Measurements from ENCODE around the gene ACACA. TPM values are rescaled to one million over a fixed set of nuclear protein-coding genes. Genes with fewer than 3 reads are reported as not detected.
"Not testable (repeated sequence)": the region's sequence is repeated elsewhere in the genome, so short reads cannot be mapped to it uniquely, and the experiment has no call there.

The ACACA gene
- total and polyA plus RNA-seq, 3 experiments from 2014 or later: 7.5 to 51.1 (median 41.3) TPM

GRCh38 chr17:37081287-37081686 is 325.3 kb downstream of the ACACA start:
- H3K36me3 ChIP-seq (ENCODE audit: insufficient read depth, low read length): no peaks in the 10 kb centered on the region
- peaks cover 2 to 13% (median 8%) of the 10 kb centered on the region in 3 donors for H3K36me3 Mint-ChIP-seq
- ChIA-PET CTCF (no interaction called here), POLR2A (no interaction called here)
- H3K27ac Mint-ChIP-seq: peak overlapping the region in 1 of 8 donors; percentile 58
- no peak overlapping the region for H3K27ac ChIP-seq (ENCODE audit: low read depth, low read length)
- no peaks in the 10 kb centered on the region for H3K9me3 ChIP-seq (ENCODE audit: low read length)
- H3K27me3 ChIP-seq (ENCODE audit: insufficient read depth, low read length, poor library complexity, severe bottlenecking): no peaks in the 10 kb centered on the region
- H3K4me3 Mint-ChIP-seq: no peak overlapping the region
- no peak for DNase-seq
- no peaks in the 10 kb centered on the region for H3K4me1 ChIP-seq (ENCODE audit: insufficient read depth, low read length)
- H3K4me1 Mint-ChIP-seq: peaks cover 0 to 7% (median 4%) of the 10 kb centered on the region in 3 donors
- H3K4me3 ChIP-seq (ENCODE audit: low read length): no peak overlapping the region
- H3K27me3 Mint-ChIP-seq: peaks cover 5 to 7% of the 10 kb centered on the region in 2 donors
- peaks cover 4 to 12% (median 10%) of the 10 kb centered on the region in 5 donors for H3K9me3 Mint-ChIP-seq

GRCh38 chr17:37079735-37080134 is 326.9 kb downstream of the ACACA start:
- H3K36me3 ChIP-seq (ENCODE audit: insufficient read depth, low read length): no peaks in the 10 kb centered on the region
- H3K4me3 ChIP-seq (ENCODE audit: low read length): no peak overlapping the region
- POLR2A ChIA-PET: interaction anchor here (0.6 to 1.5 kb wide), 2 partner anchors 9 to 362 kb away, joined by 3 to 5 read pairs; no protein-coding TSS in a partner anchor
- DNase-seq: no peak
- H3K27ac Mint-ChIP-seq: no peak overlapping the region
- H3K36me3 Mint-ChIP-seq: peaks cover 0 to 8% (median 4%) of the 10 kb centered on the region in 3 donors
- no peaks in the 10 kb centered on the region for H3K4me1 ChIP-seq (ENCODE audit: insufficient read depth, low read length)
- peaks cover 5 to 7% of the 10 kb centered on the region in 2 donors for H3K27me3 Mint-ChIP-seq
- H3K9me3 Mint-ChIP-seq: peaks cover 4 to 12% (median 10%) of the 10 kb centered on the region in 5 donors
- peaks cover 0 to 2% (median 0%) of the 10 kb centered on the region in 3 donors for H3K4me1 Mint-ChIP-seq
- CTCF ChIA-PET: no interaction called here
- no peak overlapping the region for H3K27ac ChIP-seq (ENCODE audit: low read depth, low read length)
- no peaks in the 10 kb centered on the region for H3K9me3 ChIP-seq (ENCODE audit: low read length)
- no peaks in the 10 kb centered on the region for H3K27me3 ChIP-seq (ENCODE audit: insufficient read depth, low read length, poor library complexity, severe bottlenecking)
- H3K4me3 Mint-ChIP-seq: no peak overlapping the region

GRCh38 chr17:37079065-37079708 is 327.4 kb downstream of the ACACA start:
- POLR2A ChIA-PET: interaction anchor here (1.5 kb wide), 1 partner anchor 9 kb away, joined by 3 read pairs; no protein-coding TSS in a partner anchor
- Histone ChIP-seq H3K36me3 (ENCODE audit: insufficient read depth, low read length) (no peaks in the 10 kb centered on the region), H3K4me1 (ENCODE audit: insufficient read depth, low read length) (no peaks in the 10 kb centered on the region), H3K9me3 (ENCODE audit: low read length) (no peaks in the 10 kb centered on the region), H3K27ac (ENCODE audit: low read depth, low read length) (no peak overlapping the region), H3K4me3 (ENCODE audit: low read length) (no peak overlapping the region), H3K27me3 (ENCODE audit: insufficient read depth, low read length, poor library complexity, severe bottlenecking) (no peaks in the 10 kb centered on the region)
- DNase-seq: no peak
- Mint-ChIP-seq H3K27ac (no peak overlapping the region), H3K4me1 (peaks cover 0 to 2% (median 0%) of the 10 kb centered on the region in 3 donors), H3K27me3 (peaks cover 5 to 7% of the 10 kb centered on the region in 2 donors), H3K36me3 (peaks cover 0 to 8% (median 4%) of the 10 kb centered on the region in 3 donors), H3K4me3 (no peak overlapping the region), H3K9me3 (peaks cover 4 to 12% (median 10%) of the 10 kb centered on the region in 5 donors)
- CTCF ChIA-PET: no interaction called here

GRCh38 chr17:37073464-37073863 is 333.2 kb downstream of the ACACA start:
- H3K4me1 Mint-ChIP-seq; H3K27ac Mint-ChIP-seq; H3K9me3 ChIP-seq (ENCODE audit: low read length); H3K27me3 Mint-ChIP-seq; POLR2A ChIA-PET; H3K36me3 Mint-ChIP-seq; H3K4me3 Mint-ChIP-seq; DNase-seq; H3K27ac ChIP-seq (ENCODE audit: low read depth, low read length); H3K4me3 ChIP-seq (ENCODE audit: low read length); CTCF ChIA-PET; H3K9me3 Mint-ChIP-seq; H3K36me3 ChIP-seq (ENCODE audit: insufficient read depth, low read length); H3K27me3 ChIP-seq (ENCODE audit: insufficient read depth, low read length, poor library complexity, severe bottlenecking); H3K4me1 ChIP-seq (ENCODE audit: insufficient read depth, low read length): not testable (repeated sequence)

GRCh38 chr17:37069087-37069486 is 337.5 kb downstream of the ACACA start:
- Mint-ChIP-seq H3K36me3 (no peaks in the 10 kb centered on the region), H3K27me3 (peaks cover 3% of the 10 kb centered on the region in 2 donors), H3K9me3 (no peaks in the 10 kb centered on the region), H3K4me1 (no peaks in the 10 kb centered on the region), H3K27ac (peak overlapping the region in 1 of 8 donors; percentile 17), H3K4me3 (no peak overlapping the region)
- ChIA-PET CTCF (no interaction called here), POLR2A (no interaction called here)
- H3K4me1 ChIP-seq (ENCODE audit: insufficient read depth, low read length): no peaks in the 10 kb centered on the region
- no peaks in the 10 kb centered on the region for H3K36me3 ChIP-seq (ENCODE audit: insufficient read depth, low read length)
- H3K9me3 ChIP-seq (ENCODE audit: low read length): no peaks in the 10 kb centered on the region
- DNase-seq: no peak
- H3K4me3 ChIP-seq (ENCODE audit: low read length): no peak overlapping the region
- H3K27me3 ChIP-seq (ENCODE audit: insufficient read depth, low read length, poor library complexity, severe bottlenecking): no peaks in the 10 kb centered on the region
- no peak overlapping the region for H3K27ac ChIP-seq (ENCODE audit: low read depth, low read length)

- Mint-ChIP-seq H3K9me3 (no peaks in the 10 kb centered on the region), H3K27me3 (peaks cover 3% of the 10 kb centered on the region in 2 donors), H3K4me3 (no peak overlapping the region), H3K27ac (peak overlapping the region in 2 of 8 donors; percentile 31 to 61), H3K4me1 (no peaks in the 10 kb centered on the region), H3K36me3 (no peaks in the 10 kb centered on the region)
- no peak overlapping the region for H3K4me3 ChIP-seq (ENCODE audit: low read length)
- H3K27ac ChIP-seq (ENCODE audit: low read depth, low read length): no peak overlapping the region
- no peaks in the 10 kb centered on the region for H3K36me3 ChIP-seq (ENCODE audit: insufficient read depth, low read length)
- no peaks in the 10 kb centered on the region for H3K4me1 ChIP-seq (ENCODE audit: insufficient read depth, low read length)
- ChIA-PET CTCF (interaction anchor here (1.1 to 1.7 kb wide), 2 partner anchors 20 to 21 kb away, joined by 3 to 10 read pairs; no protein-coding TSS in a partner anchor), POLR2A (no interaction called here)
- H3K9me3 ChIP-seq (ENCODE audit: low read length): no peaks in the 10 kb centered on the region
- no peaks in the 10 kb centered on the region for H3K27me3 ChIP-seq (ENCODE audit: insufficient read depth, low read length, poor library complexity, severe bottlenecking)
- DNase-seq: no peak
Observed at GRCh38 chr17:37068266-37068665, 338.4 kb downstream of the ACACA start.

GRCh38 chr17:37067555-37068111 is 339.0 kb downstream of the ACACA start:
- CTCF ChIA-PET: interaction anchor here (1.1 to 1.7 kb wide), 2 partner anchors 20 to 21 kb away, joined by 3 to 10 read pairs; no protein-coding TSS in a partner anchor
- no peaks in the 10 kb centered on the region for H3K36me3 Mint-ChIP-seq

More at GRCh38 chr17:37067555-37068111, 339.0 kb downstream of the ACACA start:
- Histone ChIP-seq H3K27ac (ENCODE audit: low read depth, low read length) (no peak overlapping the region), H3K4me3 (ENCODE audit: low read length) (no peak overlapping the region), H3K4me1 (ENCODE audit: insufficient read depth, low read length) (no peaks in the 10 kb centered on the region), H3K36me3 (ENCODE audit: insufficient read depth, low read length) (no peaks in the 10 kb centered on the region), H3K9me3 (ENCODE audit: low read length) (no peaks in the 10 kb centered on the region), H3K27me3 (ENCODE audit: insufficient read depth, low read length, poor library complexity, severe bottlenecking) (no peaks in the 10 kb centered on the region)
- Mint-ChIP-seq H3K27me3 (peaks cover 3% of the 10 kb centered on the region in 2 donors), H3K27ac (peak overlapping the region in 2 of 8 donors; percentile 15 to 40), H3K9me3 (no peaks in the 10 kb centered on the region), H3K4me3 (no peak overlapping the region), H3K4me1 (no peaks in the 10 kb centered on the region)
- no peak for DNase-seq
- POLR2A ChIA-PET: no interaction called here

Measured in CD8-positive, alpha-beta memory T cell (primary cell).